GM21390 (cell line): ENCODE data around the gene RC3H1.

ENCODE experiments used
- ATAC-seq: cut with Tn5 transposase; IDR thresholded peaks from one replicate; pipeline ENCODE4 v1.9.1; 2021; ENCODE audit not compliant: unreplicated experiment

Gene RC3H1

GRCh38 chr1:173886746-173887611 is 135.2 kb downstream of the RC3H1 start:
- ATAC-seq, result no peak

DNA sequence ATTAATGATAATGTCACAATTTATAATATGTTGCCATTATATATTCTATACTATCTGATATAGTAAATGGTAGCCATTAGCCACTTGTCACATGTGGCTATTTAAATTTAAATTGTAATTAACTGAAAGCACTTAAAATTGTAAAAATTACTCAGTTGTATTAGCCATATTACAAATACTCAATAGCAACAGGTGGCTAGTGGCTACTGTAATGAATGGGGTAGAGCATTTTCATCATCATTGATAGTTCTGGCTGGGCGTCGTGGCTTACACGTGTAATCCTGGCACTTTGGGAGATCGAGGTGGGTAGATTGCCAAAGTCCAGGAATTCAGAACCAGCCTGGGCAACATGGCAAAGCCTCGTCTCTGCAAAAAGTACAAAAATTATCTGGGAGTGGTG is 137.5 kb downstream of the RC3H1 start:
- no peak for ATAC-seq
